Adrenal gland (tissue), 5 donors: ENCODE results near the gene PRKACA.

Experiments used
- CTCF ChIP-seq, 6 experiments: fragments of 450-650 bp in 4 of 6; fragments of 200-600 bp in 2 of 6; sonication (generic) in 1 of 6; IDR thresholded peaks; 1 replicate in 5 of 6; 2 replicates in 1 of 6; pipeline versions ENCODE4 v1.5.1 to v1.8.0; 2016 to 2021; ENCODE audit warnings: antibody characterized with exemption in 6 of 6, mild to moderate bottlenecking in 2 of 6, moderate library complexity in 1 of 6
- POLR2A ChIP-seq, 2 donors: fragments of 450-650 bp; IDR thresholded peaks; one replicate each; pipeline ENCODE4 v1.6.1; 2017; ENCODE audit warnings: antibody characterized with exemption in 2 of 2, mild to moderate bottlenecking in 2 of 2, moderate library complexity in 1 of 2
- donor health status: DM: no; HTN: no; CAD: no.

- no peak for TF ChIP-seq CTCF (IDR thresholded peaks at IDR 0.05)
- no peak for TF ChIP-seq POLR2A (IDR thresholded peaks at IDR 0.05)
These were observed 15.4 kb downstream of the PRKACA start for GRCh38 chr19:14102102-14102696.
